Esophagus (tissue), 2 donors: Measurements from ENCODE around the gene TAX1BP3. TPM values are rescaled to one million over a fixed set of nuclear protein-coding genes. Genes with fewer than 3 reads are reported as not detected.

Experiments
- H3K27ac ChIP-seq, 2 donors: one replicate each; pipeline ENCODE4 v1.5.1; 2013; ENCODE audit warnings: low read depth in 2 of 2, mild to moderate bottlenecking in 2 of 2, inconsistent platforms in 1 of 2, low read length in 1 of 2, moderate library complexity in 1 of 2
- H3K27me3 ChIP-seq, 2 donors: one replicate each; pipeline ENCODE4 v1.6.1; 2013; ENCODE audit warnings: low read length in 2 of 2, control low read depth in 1 of 2, mild to moderate bottlenecking in 1 of 2; ENCODE audit not compliant: insufficient read depth in 2 of 2, control insufficient read depth in 1 of 2
- H3K36me3 ChIP-seq, 2 donors: one replicate each; pipeline ENCODE4 v1.6.1; 2013; ENCODE audit warnings: low read length in 1 of 2; ENCODE audit not compliant: control insufficient read depth in 2 of 2, insufficient read depth in 2 of 2
- H3K4me1 ChIP-seq, 2 donors: one replicate each; pipeline ENCODE4 v1.6.1; 2013; ENCODE audit warnings: low read length in 1 of 2; ENCODE audit not compliant: control insufficient read depth in 2 of 2, insufficient read depth in 2 of 2
- H3K4me3 ChIP-seq, 2 donors: one replicate each; pipeline ENCODE4 v1.5.1; 2013; ENCODE audit warnings: low read length in 2 of 2, mild to moderate bottlenecking in 2 of 2, low read depth in 1 of 2, moderate library complexity in 1 of 2
- H3K9me3 ChIP-seq, 2 donors: one replicate each; pipeline ENCODE4 v1.6.1; 2013; ENCODE audit warnings: mild to moderate bottlenecking in 2 of 2, low read depth in 1 of 2, low read length in 1 of 2, moderate library complexity in 1 of 2; ENCODE audit not compliant: control insufficient read depth in 2 of 2, insufficient read depth in 1 of 2
- WGBS, 2 donors: extraction: QIAGEN DNeasy Blood & Tissue Kit; methylation state at CpG; one replicate each; pipeline ENCODE4 v1.1.7; 2013; 5-methylcytosine and 5-hydroxymethylcytosine counted together
- polyA plus RNA-seq, 2 donors: library from polyadenylated mRNA; stranded (reverse); fragments of 200-250 nt; gene quantifications; one replicate each; pipeline ENCODE4 v1.2.3, GENCODE V29; 2013
- donor health status: healthy with polysubstance abuse.
- donor health status: Bipolar disorder and iron deficiency.

TAX1BP3 gene
- polyA plus RNA-seq, 2 donors = 158 to 248 TPM

GRCh38 chr17:3655766-3656165 lies 12.6 kb downstream of the TAX1BP3 start:
- Histone ChIP-seq H3K36me3 (no peaks in the 10 kb centered on the region), H3K4me1 (peaks cover 10 to 28% of the 10 kb centered on the region in 2 donors), H3K27me3 (no peaks in the 10 kb centered on the region), H3K27ac (no peak overlapping the region), H3K9me3 (no peaks in the 10 kb centered on the region), H3K4me3 (no peak overlapping the region)
- WGBS, 2 donors = 78 to 82% methylated on average over 7 to 11 of the region's 11 CpGs

GRCh38 chr17:3647769-3648555 lies 20.4 kb downstream of the TAX1BP3 start:
- H3K27me3 ChIP-seq = no peaks in the 10 kb centered on the region
- 60 to 64% methylated on average over 20 of the region's 20 CpGs for WGBS, 2 donors
- H3K36me3 ChIP-seq = peaks cover 0 to 15% of the 10 kb centered on the region in 2 donors
- peaks cover 0 to 2% of the 10 kb centered on the region in 2 donors for H3K4me1 ChIP-seq
- no peak overlapping the region for H3K4me3 ChIP-seq
- H3K9me3 ChIP-seq = no peaks in the 10 kb centered on the region
- H3K27ac ChIP-seq = no peak overlapping the region

GRCh38 chr17:3647251-3647650 lies 21.1 kb downstream of the TAX1BP3 start:
- Histone ChIP-seq H3K27me3 (no peaks in the 10 kb centered on the region), H3K4me1 (peaks cover 0 to 2% of the 10 kb centered on the region in 2 donors), H3K27ac (no peak overlapping the region), H3K4me3 (no peak overlapping the region), H3K9me3 (no peaks in the 10 kb centered on the region), H3K36me3 (peaks cover 0 to 15% of the 10 kb centered on the region in 2 donors)
- WGBS, 2 donors = 82 to 86% methylated on average over 12 of the region's 12 CpGs

- 56 to 79% methylated on average over 5 of the region's 5 CpGs for WGBS, 2 donors
- no peak overlapping the region for H3K27ac ChIP-seq
Measured at GRCh38 chr17:3645310-3645709, 23.1 kb downstream of the TAX1BP3 start.

GRCh38 chr17:3643889-3644349 lies 24.5 kb downstream of the TAX1BP3 start:
- 88% methylated on average over 4 of the region's 4 CpGs for WGBS, 2 donors
- Histone ChIP-seq H3K4me3 (no peak overlapping the region), H3K27ac (no peak overlapping the region), H3K36me3 (peaks cover 0 to 23% of the 10 kb centered on the region in 2 donors), H3K27me3 (no peaks in the 10 kb centered on the region), H3K4me1 (peaks cover 0 to 2% of the 10 kb centered on the region in 2 donors), H3K9me3 (no peaks in the 10 kb centered on the region)

More at GRCh38 chr17:3645310-3645709, 23.1 kb downstream of the TAX1BP3 start:
- peaks cover 0 to 2% of the 10 kb centered on the region in 2 donors for H3K4me1 ChIP-seq
- no peaks in the 10 kb centered on the region for H3K9me3 ChIP-seq
- H3K36me3 ChIP-seq = peaks cover 0 to 18% of the 10 kb centered on the region in 2 donors
- no peak overlapping the region for H3K4me3 ChIP-seq
- H3K27me3 ChIP-seq = no peaks in the 10 kb centered on the region

- no peak overlapping the region for H3K27ac ChIP-seq
- WGBS, 2 donors = 81 to 88% methylated on average over 18 to 19 of the region's 19 CpGs
- H3K36me3 ChIP-seq = peaks cover 0 to 13% of the 10 kb centered on the region in 2 donors
Measured at GRCh38 chr17:3641717-3642486, 26.5 kb downstream of the TAX1BP3 start.

GRCh38 chr17:3641014-3641413 lies 27.4 kb downstream of the TAX1BP3 start:
- Histone ChIP-seq H3K27me3 (no peaks in the 10 kb centered on the region), H3K36me3 (peaks cover 0 to 13% of the 10 kb centered on the region in 2 donors), H3K9me3 (no peaks in the 10 kb centered on the region), H3K4me3 (no peak overlapping the region), H3K4me1 (peaks cover 0 to 2% of the 10 kb centered on the region in 2 donors), H3K27ac (no peak overlapping the region)
- WGBS, 2 donors = 75 to 86% methylated on average over 3 of the region's 3 CpGs

More at GRCh38 chr17:3641717-3642486, 26.5 kb downstream of the TAX1BP3 start:
- Histone ChIP-seq H3K4me1 (peaks cover 0 to 2% of the 10 kb centered on the region in 2 donors), H3K4me3 (no peak overlapping the region), H3K27me3 (no peaks in the 10 kb centered on the region), H3K9me3 (no peaks in the 10 kb centered on the region)

- Histone ChIP-seq H3K27ac (no peak overlapping the region), H3K27me3 (no peaks in the 10 kb centered on the region)
- 52 to 70% methylated on average over 7 of the region's 7 CpGs for WGBS, 2 donors
Measured at GRCh38 chr17:3639981-3640596, 28.3 kb downstream of the TAX1BP3 start.

GRCh38 chr17:3636908-3637373 lies 31.4 kb downstream of the TAX1BP3 start:
- H3K4me3 ChIP-seq = peak overlapping the region; percentile 67 to 82
- no peaks in the 10 kb centered on the region for H3K4me1 ChIP-seq
- WGBS, 2 donors = 1% methylated on average over 25 to 31 of the region's 31 CpGs
- H3K27ac ChIP-seq = peak overlapping the region; percentile 95 to 99
- H3K27me3 ChIP-seq = no peaks in the 10 kb centered on the region
- H3K9me3 ChIP-seq = no peaks in the 10 kb centered on the region
- H3K36me3 ChIP-seq = peaks cover 0 to 8% of the 10 kb centered on the region in 2 donors

More at GRCh38 chr17:3639981-3640596, 28.3 kb downstream of the TAX1BP3 start:
- Histone ChIP-seq H3K9me3 (no peaks in the 10 kb centered on the region), H3K4me1 (no peaks in the 10 kb centered on the region), H3K36me3 (peaks cover 0 to 11% of the 10 kb centered on the region in 2 donors), H3K4me3 (no peak overlapping the region)
